H9 (cell line): ENCODE measurements around the gene LRRC14B. TPM values are rescaled to one million over a fixed set of nuclear protein-coding genes. Genes with fewer than 3 reads are reported as not detected.

Source experiments
- DNase-seq: peaks from one replicate; pipeline ENCODE4 v3.0.0-alpha.2; 2017
- H2AFZ ChIP-seq: one replicate; pipeline ENCODE4 v1.6.1; 2013; ENCODE audit warnings: mild to moderate bottlenecking, low read length, control low read depth, moderate library complexity
- H2AK5ac ChIP-seq: 2 replicates; pipeline ENCODE4 v1.6.1; 2013; ENCODE audit warnings: low read length, control low read depth, mixed read lengths; ENCODE audit not compliant: insufficient read length
- H2BK120ac ChIP-seq: one replicate; pipeline ENCODE4 v1.6.1; 2013; ENCODE audit warnings: low read depth, mild to moderate bottlenecking, low read length, control low read depth, inconsistent platforms; ENCODE audit not compliant: poor library complexity, severe bottlenecking
- H2BK12ac ChIP-seq: 2 replicates; pipeline ENCODE4 v1.6.1; 2013; ENCODE audit warnings: low read length, control low read depth, mixed read lengths, low read depth; ENCODE audit not compliant: insufficient read length
- H2BK15ac ChIP-seq: 2 replicates; pipeline ENCODE4 v1.6.1; 2013; ENCODE audit warnings: low read depth, low read length, control low read depth
- H2BK20ac ChIP-seq: one replicate; pipeline ENCODE4 v1.6.1; 2013; ENCODE audit warnings: low read depth, mild to moderate bottlenecking, low read length, control low read depth, inconsistent platforms; ENCODE audit not compliant: poor library complexity, severe bottlenecking
- H2BK5ac ChIP-seq: 2 replicates; pipeline ENCODE4 v1.6.1; 2013; ENCODE audit warnings: low read length, control low read depth, mixed read lengths; ENCODE audit not compliant: insufficient read length
- H3K14ac ChIP-seq: 2 replicates; pipeline ENCODE4 v1.6.1; 2013; ENCODE audit warnings: low read length, control low read depth; ENCODE audit not compliant: insufficient read depth
- H3K18ac ChIP-seq: 2 replicates; pipeline ENCODE4 v1.6.1; 2013; ENCODE audit warnings: low read depth, mild to moderate bottlenecking, mixed read lengths, low read length, control low read depth; ENCODE audit not compliant: insufficient read length
- H3K23ac ChIP-seq: 2 replicates; pipeline ENCODE4 v1.6.1; 2013; ENCODE audit warnings: low read length, control low read depth, mixed read lengths, low read depth; ENCODE audit not compliant: insufficient read length
- H3K23me2 ChIP-seq: 2 replicates; pipeline ENCODE4 v1.6.1; 2013; ENCODE audit warnings: low read depth, mild to moderate bottlenecking, mixed read lengths, low read length, control low read depth; ENCODE audit not compliant: insufficient read length, poor library complexity, severe bottlenecking
- H3K27ac ChIP-seq: 2 replicates; pipeline ENCODE4 v1.5.1; 2013; ENCODE audit warnings: low read length, control low read depth, mixed read lengths, low read depth; ENCODE audit not compliant: insufficient read length
- H3K27me3 ChIP-seq: 2 replicates; pipeline ENCODE4 v1.6.1; 2013; ENCODE audit warnings: low read length, control low read depth, inconsistent platforms; ENCODE audit not compliant: insufficient read depth
- H3K4ac ChIP-seq: 2 replicates; pipeline ENCODE4 v1.6.1; 2013; ENCODE audit warnings: low read depth, mild to moderate bottlenecking, control low read depth, inconsistent platforms, low read length, moderate library complexity
- H3K4me1 ChIP-seq: 2 replicates; pipeline ENCODE4 v1.6.1; 2013; ENCODE audit warnings: low read length, control low read depth, inconsistent platforms; ENCODE audit not compliant: insufficient read depth
- H3K4me2 ChIP-seq: 2 replicates; pipeline ENCODE4 v1.6.1; 2013; ENCODE audit warnings: low read length, control low read depth, mixed read lengths; ENCODE audit not compliant: insufficient read length, insufficient read depth
- H3K56ac ChIP-seq: 2 replicates; pipeline ENCODE4 v1.6.1; 2013; ENCODE audit warnings: low read depth, mild to moderate bottlenecking, mixed read lengths, low read length, control low read depth; ENCODE audit not compliant: insufficient read length
- H3K79me1 ChIP-seq: 2 replicates; pipeline ENCODE4 v1.6.1; 2013; ENCODE audit warnings: low read depth, mild to moderate bottlenecking, moderate library complexity, low read length, control low read depth, inconsistent platforms; ENCODE audit not compliant: insufficient read depth, poor library complexity, severe bottlenecking
- H3K79me2 ChIP-seq: 2 replicates; pipeline ENCODE4 v1.6.1; 2013; ENCODE audit warnings: low read length, control low read depth, inconsistent platforms; ENCODE audit not compliant: insufficient read depth
- H3K9ac ChIP-seq: 2 replicates; pipeline ENCODE4 v1.6.1; 2013; ENCODE audit warnings: low read length, control low read depth, mixed read lengths; ENCODE audit not compliant: insufficient read length; ENCODE audit errors: extremely low read depth
- H3K9me3 ChIP-seq: one replicate; pipeline ENCODE4 v1.6.1; 2013; ENCODE audit warnings: low read depth, low read length, inconsistent platforms; ENCODE audit not compliant: control insufficient read depth
- H3T11ph ChIP-seq: one replicate; pipeline ENCODE4 v1.6.1; 2013; ENCODE audit warnings: mild to moderate bottlenecking, low read length, control low read depth, inconsistent platforms
- H4K20me1 ChIP-seq: one replicate; pipeline ENCODE4 v1.6.1; 2013; ENCODE audit not compliant: control insufficient read depth, insufficient read length, insufficient read depth
- H4K5ac ChIP-seq: 2 replicates; pipeline ENCODE4 v1.6.1; 2013; ENCODE audit warnings: low read depth, mild to moderate bottlenecking, mixed read lengths, low read length, control low read depth; ENCODE audit not compliant: insufficient read length
- H4K8ac ChIP-seq: replicated peaks from 2 replicates; pipeline ENCODE4 v1.6.1; 2013; ENCODE audit warnings: low read length, control low read depth, mixed read lengths, low read depth; ENCODE audit not compliant: insufficient read length
- H4K91ac ChIP-seq: 2 replicates; pipeline ENCODE4 v1.6.1; 2013; ENCODE audit warnings: low read depth, mild to moderate bottlenecking, moderate library complexity, mixed read lengths, low read length, control low read depth; ENCODE audit not compliant: insufficient read length
- H3K27ac Mint-ChIP-seq, 3 experiments: 2 replicates in 2 of 3; 3 replicates in 1 of 3; pipeline ENCODE4 v1.8.0; 2020 to 2021; ENCODE audit warnings: mixed read lengths in 3 of 3, mild to moderate bottlenecking in 1 of 3, moderate library complexity in 1 of 3
- H3K27me3 Mint-ChIP-seq: 2 replicates; pipeline ENCODE4 v1.8.0; 2021; ENCODE audit warnings: low read depth, mild to moderate bottlenecking, moderate library complexity, mixed read lengths
- H3K36me3 Mint-ChIP-seq, 3 experiments: 2 replicates in 2 of 3; 3 replicates in 1 of 3; pipeline ENCODE4 v1.8.0; 2020 to 2021; ENCODE audit warnings: low read depth in 3 of 3, mixed read lengths in 3 of 3; ENCODE audit not compliant: insufficient read depth in 1 of 3
- H3K4me1 Mint-ChIP-seq, 2 experiments: 2 replicates each; pipeline ENCODE4 v1.8.0; 2020; ENCODE audit warnings: mixed read lengths in 2 of 2
- H3K4me3 Mint-ChIP-seq, 2 experiments: 2 replicates in 1 of 2; 3 replicates in 1 of 2; pipeline ENCODE4 v1.8.0; 2020 to 2021; ENCODE audit warnings: mild to moderate bottlenecking in 2 of 2, mixed read lengths in 2 of 2, moderate library complexity in 1 of 2
- H3K9me3 Mint-ChIP-seq, 2 experiments: 2 replicates in 1 of 2; 3 replicates in 1 of 2; pipeline ENCODE4 v1.8.0; 2020; ENCODE audit warnings: mild to moderate bottlenecking in 2 of 2, mixed read lengths in 2 of 2, moderate library complexity in 1 of 2
- WGBS: extraction: QIAGEN DNeasy Blood & Tissue Kit; methylation state at CpG from one replicate; pipeline ENCODE4 v1.1.7; 2013; ENCODE audit warnings: missing lambda C conversion rate, low lambda C conversion rate, mixed read lengths; ENCODE audit not compliant: insufficient read length; ENCODE audit errors: extremely low coverage; 5-methylcytosine and 5-hydroxymethylcytosine counted together
- total RNA-seq: library from RNA; stranded (reverse); gene quantifications from 2 replicates; pipeline ENCODE4 v1.2.1, GENCODE V29; 2021
- TF ChIP-seq, protein P1 (sequence below): fragments of 200-600 bp; sonication (generic); conservative IDR thresholded peaks from 3 replicates; pipeline ENCODE4 v1.8.0; 2021; ENCODE audit warnings: antibody characterized with exemption, mild to moderate bottlenecking

Gene LRRC14B
- total RNA-seq, 1 experiment from 2014 or later: not detected

DNA sequence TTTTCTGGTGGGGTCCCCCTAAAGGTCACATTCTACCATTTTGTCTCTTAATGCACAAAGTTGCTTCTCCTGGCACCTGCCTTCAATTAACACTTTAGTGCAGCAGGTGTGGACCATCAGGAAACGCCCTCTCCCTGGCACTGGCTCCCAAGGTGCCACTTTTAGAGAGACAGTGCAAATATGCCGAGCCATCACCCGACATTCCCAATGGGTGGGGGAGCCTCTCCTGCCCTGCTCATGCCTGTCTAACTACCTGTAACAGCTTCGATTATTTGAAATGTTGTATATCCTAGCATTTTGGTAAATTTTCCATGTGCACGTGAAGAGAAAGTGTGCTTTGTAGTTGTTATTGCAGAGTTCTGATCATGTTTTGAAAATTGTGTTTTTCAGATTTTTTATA lies 13.2 kb upstream of the LRRC14B start:
- H3K23ac ChIP-seq: no peak overlapping the region
- H3K4me1 ChIP-seq: no peaks in the 10 kb centered on the region; the same call in 1 of the 2 replicates
- DNase-seq: no peak
- WGBS: no CpG with 5 or more reads among the region's 5 CpGs
- no peak overlapping the region for H2BK120ac ChIP-seq
- H3K4me1 Mint-ChIP-seq: peaks cover 7 to 9% of the 10 kb centered on the region in 2 experiments
- no peak overlapping the region for H4K8ac ChIP-seq
- no peak overlapping the region for H4K91ac ChIP-seq
- no peak overlapping the region for H3K27ac Mint-ChIP-seq
- no peak overlapping the region for H2BK15ac ChIP-seq
- no peaks in the 10 kb centered on the region for H3K23me2 ChIP-seq
- no peak overlapping the region for H3K27ac ChIP-seq
- no peak overlapping the region for H4K5ac ChIP-seq
- H2AFZ ChIP-seq: no peak overlapping the region
- H2AK5ac ChIP-seq: no peak overlapping the region
- H3K14ac ChIP-seq: no peak overlapping the region
- no peaks in the 10 kb centered on the region for H3K9me3 Mint-ChIP-seq
- H2BK5ac ChIP-seq: no peak overlapping the region
- H3T11ph ChIP-seq: no peak overlapping the region
- H3K4me3 Mint-ChIP-seq: no peak overlapping the region
- no peaks in the 10 kb centered on the region; the same call in 1 of the 2 replicates for H3K27me3 Mint-ChIP-seq
- no peak overlapping the region for H3K4ac ChIP-seq
- H3K9me3 ChIP-seq: no peaks in the 10 kb centered on the region
- no peak overlapping the region for H3K4me2 ChIP-seq
- TF ChIP-seq, protein P1, sequence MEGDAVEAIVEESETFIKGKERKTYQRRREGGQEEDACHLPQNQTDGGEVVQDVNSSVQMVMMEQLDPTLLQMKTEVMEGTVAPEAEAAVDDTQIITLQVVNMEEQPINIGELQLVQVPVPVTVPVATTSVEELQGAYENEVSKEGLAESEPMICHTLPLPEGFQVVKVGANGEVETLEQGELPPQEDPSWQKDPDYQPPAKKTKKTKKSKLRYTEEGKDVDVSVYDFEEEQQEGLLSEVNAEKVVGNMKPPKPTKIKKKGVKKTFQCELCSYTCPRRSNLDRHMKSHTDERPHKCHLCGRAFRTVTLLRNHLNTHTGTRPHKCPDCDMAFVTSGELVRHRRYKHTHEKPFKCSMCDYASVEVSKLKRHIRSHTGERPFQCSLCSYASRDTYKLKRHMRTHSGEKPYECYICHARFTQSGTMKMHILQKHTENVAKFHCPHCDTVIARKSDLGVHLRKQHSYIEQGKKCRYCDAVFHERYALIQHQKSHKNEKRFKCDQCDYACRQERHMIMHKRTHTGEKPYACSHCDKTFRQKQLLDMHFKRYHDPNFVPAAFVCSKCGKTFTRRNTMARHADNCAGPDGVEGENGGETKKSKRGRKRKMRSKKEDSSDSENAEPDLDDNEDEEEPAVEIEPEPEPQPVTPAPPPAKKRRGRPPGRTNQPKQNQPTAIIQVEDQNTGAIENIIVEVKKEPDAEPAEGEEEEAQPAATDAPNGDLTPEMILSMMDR: no peak
- no peak overlapping the region for H3K9ac ChIP-seq
- H3K79me1 ChIP-seq: no peaks in the 10 kb centered on the region
- H2BK20ac ChIP-seq: no peak overlapping the region
- H3K18ac ChIP-seq: no peak overlapping the region
- no peaks in the 10 kb centered on the region for H3K79me2 ChIP-seq
- no peak overlapping the region for H3K56ac ChIP-seq
- peaks cover 12 to 60% (median 55%) of the 10 kb centered on the region in 3 experiments for H3K36me3 Mint-ChIP-seq
- H3K27me3 ChIP-seq: no peaks in the 10 kb centered on the region
- no peak overlapping the region for H2BK12ac ChIP-seq
- H4K20me1 ChIP-seq: no peaks in the 10 kb centered on the region
